ENCODE measurements around the gene MRE11.

The MRE11 gene

DNA sequence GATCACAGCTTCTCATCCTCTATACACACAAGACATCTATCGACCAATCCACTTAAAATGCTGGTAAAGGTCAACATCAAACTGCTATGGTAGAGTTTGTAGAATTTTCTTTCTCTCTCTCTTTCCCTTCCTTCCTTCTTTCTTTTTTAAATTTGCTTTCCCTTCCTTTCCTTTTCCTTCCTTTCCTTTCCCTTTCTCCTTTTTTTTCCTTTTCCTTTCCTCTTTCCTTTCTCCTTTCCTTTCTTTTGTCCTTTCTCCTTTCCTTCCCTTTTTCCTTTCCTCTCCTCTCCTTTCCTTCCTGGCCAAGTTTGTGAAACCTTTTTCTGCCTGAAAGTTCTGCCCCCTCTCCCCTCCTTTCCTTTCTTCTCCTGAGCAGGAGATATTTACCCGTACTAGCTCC is 21.8 kb upstream of the MRE11 start:
- POLR2A ChIA-PET: no interaction called here
- Histone ChIP-seq H3K9me3 (ENCODE audit: control insufficient read depth, insufficient read depth, low read depth, low read length) (no peaks in the 10 kb centered on the region), H3K4me1 (ENCODE audit: control insufficient read depth, insufficient read depth, low read length) (0 out of 2 replicates have a peak, but pooled peaks cover 5% of the 10 kb centered on the region), H3K36me3 (ENCODE audit: control insufficient read depth in 2 of 2, insufficient read depth in 1 of 2, low read length in 2 of 2) (no peaks in the 10 kb centered on the region), H3K4me3 (ENCODE audit: low read depth, low read length) (no peak overlapping the region), H3K27ac (ENCODE audit: extremely low read depth, low read depth, low read length) (no peak overlapping the region)
- CTCF ChIA-PET: interaction anchor here (0.7 to 2.6 kb wide), 3 partner anchors 10 to 620 kb away, joined by 6 to 9 read pairs (median 6); no protein-coding TSS in a partner anchor
- TF ChIP-seq PRDM1 (tag by site-specific recombination; IDR thresholded peaks at IDR 0.05) (peak; percentile 100), ZBTB21 (tag by site-specific recombination; IDR thresholded peaks at IDR 0.05) (no peak), ZNF366 (tag by site-specific recombination; conservative IDR thresholded peaks at IDR 0.05) (peak; percentile 53)

DNA sequence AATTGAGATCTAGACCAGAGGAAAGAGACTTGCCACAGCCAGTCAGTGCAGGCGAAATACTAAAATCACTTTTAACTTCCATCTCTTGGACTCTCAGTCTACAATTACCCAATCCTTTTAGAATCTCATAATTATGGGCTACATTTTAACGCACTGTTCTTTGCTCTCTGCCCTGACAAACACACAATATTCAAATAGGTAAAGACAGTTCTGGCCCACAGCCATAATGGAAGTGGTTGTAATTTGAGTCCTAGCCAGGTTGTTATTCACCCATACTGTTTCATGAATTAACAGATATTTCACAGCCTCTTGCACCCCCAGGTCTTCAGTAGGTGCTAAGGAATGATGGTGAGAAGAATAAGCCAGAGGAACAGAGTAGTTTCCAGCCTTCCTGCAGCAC is 19.4 kb upstream of the MRE11 start:
- Histone ChIP-seq H3K27ac (ENCODE audit: extremely low read depth, low read depth, low read length) (no peak overlapping the region), H3K4me1 (ENCODE audit: control insufficient read depth, insufficient read depth, low read length) (0 out of 2 replicates have a peak, but pooled peaks cover 5% of the 10 kb centered on the region), H3K4me3 (ENCODE audit: low read depth, low read length) (no peak overlapping the region), H3K36me3 (ENCODE audit: control insufficient read depth in 2 of 2, insufficient read depth in 1 of 2, low read length in 2 of 2) (no peaks in the 10 kb centered on the region), H3K9me3 (ENCODE audit: control insufficient read depth, insufficient read depth, low read depth, low read length) (no peaks in the 10 kb centered on the region)
- ChIA-PET POLR2A (no interaction called here), CTCF (interaction anchor here (0.7 to 2.6 kb wide), 3 partner anchors 8 to 618 kb away, joined by 3 to 9 read pairs (median 6); no protein-coding TSS in a partner anchor)
- TF ChIP-seq ZNF2 (tag by site-specific recombination; IDR thresholded peaks at IDR 0.05) (no peak), SP7 (tag by site-specific recombination; IDR thresholded peaks at IDR 0.05) (peak; percentile 90), ZNF248 (tag by site-specific recombination; IDR thresholded peaks at IDR 0.05) (no peak)

DNA sequence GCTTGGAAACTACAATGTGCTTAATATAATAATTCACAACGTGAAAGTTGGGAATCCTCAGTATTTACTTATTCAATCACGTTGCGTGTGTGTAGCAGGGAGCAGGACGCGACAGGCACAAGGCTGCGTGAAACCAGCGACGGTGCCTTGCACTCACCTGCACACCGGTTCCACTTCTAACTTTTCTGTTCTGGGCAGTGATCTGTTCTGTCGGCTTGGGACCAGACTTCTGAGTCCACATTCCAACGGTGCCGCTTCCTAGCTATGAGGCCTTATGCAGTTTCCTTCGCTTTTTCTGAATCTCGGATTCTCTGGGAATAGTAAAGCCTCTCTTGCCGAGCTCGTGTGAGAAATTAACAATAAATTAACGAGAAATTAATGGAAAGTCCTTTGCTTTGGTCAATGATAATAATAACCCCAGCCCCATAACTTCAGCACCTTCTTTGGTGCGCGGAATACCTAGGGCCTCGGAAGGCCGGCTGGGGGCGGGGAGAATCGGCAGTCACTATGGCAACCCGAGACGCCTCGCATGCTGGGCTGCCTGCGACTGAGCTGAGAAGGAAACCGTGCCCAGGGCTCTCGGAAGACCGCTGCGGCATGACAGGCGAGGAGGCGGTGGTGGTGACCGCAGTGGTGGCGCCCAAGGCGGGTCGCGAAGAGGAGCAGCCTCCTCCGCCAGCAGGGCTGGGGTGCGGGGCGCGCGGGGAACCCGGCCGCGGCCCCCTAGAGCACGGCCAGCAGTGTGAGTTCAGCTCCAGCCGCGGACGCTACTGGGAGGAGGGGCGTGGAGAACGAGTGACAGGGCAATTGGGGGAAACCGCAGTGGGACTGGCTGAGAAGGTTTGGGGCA is 18.5 kb upstream of the MRE11 start, which contains the start of gene C11orf97:
Gene C11orf97 (plus strand): TSS at position 530 of the 850 bp plus-strand sequence. CDS start 68 bp downstream, at position 598.
- no peak within 1 kb of the TSS for H3K27ac ChIP-seq (ENCODE audit: extremely low read depth, low read depth, low read length)
- CTCF ChIA-PET: interaction anchor here (0.5 to 1.1 kb wide), 5 partner anchors 9 to 617 kb away, joined by 3 to 6 read pairs (median 4); no protein-coding TSS in a partner anchor
- peak within 1 kb of the TSS; percentile 57 for H3K4me3 ChIP-seq (ENCODE audit: low read depth, low read length)
- H3K9me3 ChIP-seq (ENCODE audit: control insufficient read depth, insufficient read depth, low read depth, low read length): no peaks in the 10 kb centered on the region
- TF ChIP-seq, protein P1, sequence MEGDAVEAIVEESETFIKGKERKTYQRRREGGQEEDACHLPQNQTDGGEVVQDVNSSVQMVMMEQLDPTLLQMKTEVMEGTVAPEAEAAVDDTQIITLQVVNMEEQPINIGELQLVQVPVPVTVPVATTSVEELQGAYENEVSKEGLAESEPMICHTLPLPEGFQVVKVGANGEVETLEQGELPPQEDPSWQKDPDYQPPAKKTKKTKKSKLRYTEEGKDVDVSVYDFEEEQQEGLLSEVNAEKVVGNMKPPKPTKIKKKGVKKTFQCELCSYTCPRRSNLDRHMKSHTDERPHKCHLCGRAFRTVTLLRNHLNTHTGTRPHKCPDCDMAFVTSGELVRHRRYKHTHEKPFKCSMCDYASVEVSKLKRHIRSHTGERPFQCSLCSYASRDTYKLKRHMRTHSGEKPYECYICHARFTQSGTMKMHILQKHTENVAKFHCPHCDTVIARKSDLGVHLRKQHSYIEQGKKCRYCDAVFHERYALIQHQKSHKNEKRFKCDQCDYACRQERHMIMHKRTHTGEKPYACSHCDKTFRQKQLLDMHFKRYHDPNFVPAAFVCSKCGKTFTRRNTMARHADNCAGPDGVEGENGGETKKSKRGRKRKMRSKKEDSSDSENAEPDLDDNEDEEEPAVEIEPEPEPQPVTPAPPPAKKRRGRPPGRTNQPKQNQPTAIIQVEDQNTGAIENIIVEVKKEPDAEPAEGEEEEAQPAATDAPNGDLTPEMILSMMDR (tag by site-specific recombination; IDR thresholded peaks at IDR 0.05): 0 out of 2 replicates have a peak, but pooled peaks have one; percentile 18
- TF ChIP-seq ZNF133 (tag by site-specific recombination; IDR thresholded peaks at IDR 0.05) (no peak), ZNF48 (tag by site-specific recombination; IDR thresholded peaks at IDR 0.05) (no peak), ZBTB20 (tag by site-specific recombination; IDR thresholded peaks at IDR 0.05) (peak; percentile 87), ZNF341 (tag by site-specific recombination; IDR thresholded peaks at IDR 0.05; ENCODE audit: low read depth) (no peak), ZBTB8A (tag by site-specific recombination; IDR thresholded peaks at IDR 0.05) (no peak; the same call in 1 of the 2 replicates), ZIC2 (tag by site-specific recombination; IDR thresholded peaks at IDR 0.05) (peak; percentile 49; the same call in 1 of the 2 replicates), ZNF521 (tag by site-specific recombination; IDR thresholded peaks at IDR 0.05) (no peak), KLF10 (tag by site-specific recombination; IDR thresholded peaks at IDR 0.05) (no peak)
- TF ChIP-seq, protein P2, sequence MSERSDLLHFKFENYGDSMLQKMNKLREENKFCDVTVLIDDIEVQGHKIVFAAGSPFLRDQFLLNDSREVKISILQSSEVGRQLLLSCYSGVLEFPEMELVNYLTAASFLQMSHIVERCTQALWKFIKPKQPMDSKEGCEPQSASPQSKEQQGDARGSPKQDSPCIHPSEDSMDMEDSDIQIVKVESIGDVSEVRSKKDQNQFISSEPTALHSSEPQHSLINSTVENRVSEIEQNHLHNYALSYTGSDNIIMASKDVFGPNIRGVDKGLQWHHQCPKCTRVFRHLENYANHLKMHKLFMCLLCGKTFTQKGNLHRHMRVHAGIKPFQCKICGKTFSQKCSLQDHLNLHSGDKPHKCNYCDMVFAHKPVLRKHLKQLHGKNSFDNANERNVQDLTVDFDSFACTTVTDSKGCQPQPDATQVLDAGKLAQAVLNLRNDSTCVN (tag by site-specific recombination; optimal IDR thresholded peaks at IDR 0.05): peak; percentile 26
- TF ChIP-seq, protein P3, sequence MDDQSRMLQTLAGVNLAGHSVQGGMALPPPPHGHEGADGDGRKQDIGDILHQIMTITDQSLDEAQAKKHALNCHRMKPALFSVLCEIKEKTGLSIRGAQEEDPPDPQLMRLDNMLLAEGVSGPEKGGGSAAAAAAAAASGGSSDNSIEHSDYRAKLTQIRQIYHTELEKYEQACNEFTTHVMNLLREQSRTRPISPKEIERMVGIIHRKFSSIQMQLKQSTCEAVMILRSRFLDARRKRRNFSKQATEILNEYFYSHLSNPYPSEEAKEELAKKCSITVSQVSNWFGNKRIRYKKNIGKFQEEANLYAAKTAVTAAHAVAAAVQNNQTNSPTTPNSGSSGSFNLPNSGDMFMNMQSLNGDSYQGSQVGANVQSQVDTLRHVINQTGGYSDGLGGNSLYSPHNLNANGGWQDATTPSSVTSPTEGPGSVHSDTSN (CRISPR knock-in tag; IDR thresholded peaks at IDR 0.05): 0 out of 2 replicates have a peak, but pooled peaks have one; percentile 36
- TF ChIP-seq, protein P4, sequence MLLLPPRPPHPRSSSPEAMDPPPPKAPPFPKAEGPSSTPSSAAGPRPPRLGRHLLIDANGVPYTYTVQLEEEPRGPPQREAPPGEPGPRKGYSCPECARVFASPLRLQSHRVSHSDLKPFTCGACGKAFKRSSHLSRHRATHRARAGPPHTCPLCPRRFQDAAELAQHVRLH (tag by site-specific recombination; IDR thresholded peaks at IDR 0.05): no peak
- H3K36me3 ChIP-seq (ENCODE audit: control insufficient read depth in 2 of 2, insufficient read depth in 1 of 2, low read length in 2 of 2): no peaks in the 10 kb centered on the region
- POLR2A ChIA-PET: no interaction called here
- H3K4me1 ChIP-seq (ENCODE audit: control insufficient read depth, insufficient read depth, low read length): 0 out of 2 replicates have a peak, but pooled peaks cover 5% of the 10 kb centered on the region
